NCI-H2171 treated with DMSO at 0.1 percent for 48 hours (cell line): ENCODE measurements around the gene PTPRN2.

Experiments used
- DNase-seq: peaks from one replicate; lab custom pipeline; 2025; lab: John Stamatoyannopoulos, UW

Gene PTPRN2

DNA sequence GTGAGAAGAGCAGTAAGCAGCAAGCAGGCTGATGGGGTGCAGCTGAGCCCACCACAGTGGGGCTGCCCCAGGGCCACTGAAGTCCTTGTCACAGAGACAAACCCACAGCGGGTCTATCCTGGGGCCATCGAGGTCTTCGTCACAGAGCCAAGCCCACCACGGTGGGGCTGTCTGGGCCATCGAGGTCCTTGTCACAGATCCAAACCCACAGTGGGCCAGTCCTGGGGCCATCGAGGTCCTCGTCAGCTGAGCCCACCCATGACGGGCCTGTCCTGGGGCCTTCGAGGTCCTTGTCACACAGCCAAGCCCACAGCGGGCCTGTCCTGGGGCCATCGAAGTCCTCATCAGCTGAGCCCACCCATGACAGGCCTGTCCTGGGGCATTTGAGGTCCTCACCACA lies 700.9 kb downstream of the PTPRN2 start:
- DNase-seq: no peak

DNA sequence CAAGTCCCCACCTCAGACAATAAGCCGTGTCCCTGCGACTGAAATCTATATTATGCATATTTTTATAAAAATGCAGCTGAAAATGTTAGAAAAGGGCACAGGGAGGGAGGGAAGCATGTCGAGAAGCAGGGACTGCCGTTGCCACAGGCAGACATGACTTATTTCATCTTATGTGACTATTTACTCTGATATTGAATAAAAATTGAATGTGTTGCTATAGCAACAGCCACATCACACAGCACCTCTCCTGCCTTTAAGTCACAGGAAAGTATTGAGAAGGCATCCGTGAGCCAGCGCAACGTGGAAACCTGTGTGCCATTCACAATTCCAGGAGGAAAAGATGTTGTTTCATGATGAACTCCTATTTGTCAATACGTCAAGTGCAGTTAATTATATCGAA lies 701.4 kb downstream of the PTPRN2 start:
- DNase-seq: no peak

DNA sequence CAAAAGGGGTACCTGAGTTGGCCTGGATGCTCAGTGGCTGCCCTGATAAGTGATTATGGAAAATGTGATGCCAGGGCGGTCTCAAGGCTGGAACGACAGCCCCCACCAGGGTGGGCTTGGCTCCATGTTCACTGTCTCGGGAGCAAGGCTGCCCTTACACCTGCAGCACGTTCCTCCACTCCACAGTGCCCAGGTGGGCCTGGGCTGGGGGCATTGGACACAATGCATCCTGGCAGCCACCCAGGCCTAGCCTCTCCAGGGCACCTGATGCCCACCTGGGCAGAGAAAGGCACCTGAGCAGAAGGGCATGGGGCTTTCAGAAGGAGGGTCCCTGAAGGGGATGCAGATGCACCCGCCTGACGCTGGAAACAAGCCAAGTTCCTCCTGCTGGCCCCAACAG lies 702.5 kb downstream of the PTPRN2 start:
- DNase-seq: no peak

DNA sequence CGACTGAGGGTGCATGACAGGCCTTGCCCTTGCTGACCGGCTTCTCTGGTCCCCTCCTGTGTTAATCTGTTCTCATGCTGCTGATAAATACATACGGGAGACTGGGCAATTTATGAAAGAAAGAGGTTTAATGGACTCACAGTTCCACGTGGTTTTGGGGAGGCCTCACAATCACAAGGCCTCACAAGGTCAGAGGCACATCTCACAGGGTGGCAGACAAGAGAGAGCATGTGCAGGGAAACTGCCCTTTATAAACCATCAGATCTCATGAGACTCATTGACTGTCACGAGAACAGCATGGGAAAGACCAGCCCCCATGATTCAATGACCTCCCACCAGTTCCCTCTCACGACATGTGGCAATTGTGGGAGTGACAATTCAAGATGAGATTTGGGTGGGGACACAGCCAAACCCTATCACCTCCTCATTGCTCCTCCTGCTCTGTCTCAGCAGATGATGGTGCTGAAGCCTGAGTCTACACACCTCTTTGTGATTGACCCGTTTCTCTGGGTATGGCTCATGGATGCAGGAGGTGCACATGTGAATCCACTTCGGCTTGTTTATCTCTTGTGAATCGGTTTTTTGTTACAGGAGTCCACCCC lies 703.1 kb downstream of the PTPRN2 start:
- no peak for DNase-seq

DNA sequence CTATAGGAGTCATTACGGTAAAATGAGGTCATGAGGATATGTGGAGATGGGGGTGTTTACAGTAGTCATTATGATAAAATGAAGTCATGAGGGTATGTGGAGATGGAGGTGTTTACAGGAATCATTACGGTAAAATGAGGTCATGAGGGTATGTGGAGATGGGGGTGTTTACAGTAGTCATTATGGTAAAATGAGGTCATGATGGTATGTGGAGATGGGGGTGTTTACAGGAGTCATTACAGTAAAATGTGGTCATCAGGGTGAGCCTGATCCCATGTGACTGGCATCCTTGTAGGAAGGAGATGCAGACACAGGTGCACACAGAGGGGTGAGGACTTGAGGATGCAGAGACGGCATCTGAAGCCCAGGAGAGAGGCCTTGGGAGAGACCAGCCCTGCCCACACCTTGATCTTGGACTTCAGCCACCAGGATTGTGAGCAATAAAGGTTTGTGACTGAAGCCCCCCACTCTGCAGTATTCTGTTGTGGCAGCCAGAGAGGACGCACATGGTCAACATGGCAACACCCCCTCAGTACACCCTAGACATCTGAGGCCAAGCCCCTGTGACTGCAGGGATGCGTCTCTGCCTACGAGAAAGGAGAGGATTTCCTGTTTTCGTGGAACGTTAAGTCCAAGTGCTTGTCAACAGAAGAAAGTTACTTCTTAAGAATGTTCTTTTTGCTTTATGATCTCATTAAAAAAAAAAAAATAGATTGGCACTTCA lies 706.4 kb downstream of the PTPRN2 start:
- no peak for DNase-seq

DNA sequence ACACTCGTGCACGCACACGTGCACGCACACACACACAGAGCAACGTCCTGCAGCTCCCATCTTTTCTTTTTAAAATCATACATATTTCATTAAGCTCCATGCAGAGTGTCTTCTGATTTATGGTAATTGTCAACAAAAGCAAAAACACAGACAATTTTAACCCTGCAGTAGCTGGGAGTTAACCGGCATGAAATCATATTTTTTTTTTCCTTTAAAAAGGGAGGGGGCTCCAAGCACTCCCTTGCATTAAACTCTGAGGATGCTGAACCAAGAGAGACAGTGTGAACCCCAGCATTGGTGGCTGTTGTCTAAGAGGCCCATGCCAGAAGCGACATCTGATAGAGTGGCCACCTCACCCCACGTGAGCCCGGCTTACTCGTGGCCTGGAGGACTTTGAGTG lies 708.2 kb downstream of the PTPRN2 start:
- no peak for DNase-seq

DNA sequence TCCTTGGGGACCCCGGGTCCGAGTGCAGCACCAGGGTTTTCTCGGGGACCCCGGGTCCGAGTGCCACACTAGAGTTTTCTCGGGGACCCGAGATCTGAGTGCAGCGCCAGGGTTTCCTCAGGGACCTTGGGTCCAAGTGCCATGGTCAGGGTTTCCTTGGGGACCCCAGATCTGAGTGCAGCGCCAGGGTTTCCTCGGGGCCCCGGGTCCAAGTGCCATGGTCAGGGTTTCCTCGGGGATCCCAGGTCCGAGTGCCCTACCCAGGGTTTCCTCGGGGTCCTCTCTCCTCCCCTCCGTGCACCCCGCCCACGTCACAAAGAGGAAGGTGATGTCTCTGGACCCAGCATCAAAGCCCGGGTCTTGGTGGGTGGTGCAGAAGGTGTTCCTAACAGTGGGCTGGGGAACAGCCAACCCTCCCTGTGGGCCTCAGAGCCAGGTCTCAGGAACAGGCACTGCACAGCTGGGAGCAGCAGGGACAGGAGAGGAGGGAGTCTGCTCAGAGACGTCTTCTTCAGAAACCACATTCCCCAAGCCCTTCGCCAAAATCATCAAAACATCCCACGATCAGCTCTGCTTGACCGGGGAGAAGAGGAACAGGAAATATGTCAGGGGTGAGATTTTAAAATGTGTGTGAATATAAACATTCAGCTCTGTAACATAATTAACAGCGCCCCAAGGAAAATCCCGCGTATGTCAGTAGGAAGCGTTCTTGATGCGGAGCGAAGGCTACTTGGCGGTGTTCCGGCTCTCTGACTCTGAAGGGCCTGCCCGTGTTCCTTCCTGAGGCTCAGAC lies 710.1 kb downstream of the PTPRN2 start:
- DNase-seq: no peak

DNA sequence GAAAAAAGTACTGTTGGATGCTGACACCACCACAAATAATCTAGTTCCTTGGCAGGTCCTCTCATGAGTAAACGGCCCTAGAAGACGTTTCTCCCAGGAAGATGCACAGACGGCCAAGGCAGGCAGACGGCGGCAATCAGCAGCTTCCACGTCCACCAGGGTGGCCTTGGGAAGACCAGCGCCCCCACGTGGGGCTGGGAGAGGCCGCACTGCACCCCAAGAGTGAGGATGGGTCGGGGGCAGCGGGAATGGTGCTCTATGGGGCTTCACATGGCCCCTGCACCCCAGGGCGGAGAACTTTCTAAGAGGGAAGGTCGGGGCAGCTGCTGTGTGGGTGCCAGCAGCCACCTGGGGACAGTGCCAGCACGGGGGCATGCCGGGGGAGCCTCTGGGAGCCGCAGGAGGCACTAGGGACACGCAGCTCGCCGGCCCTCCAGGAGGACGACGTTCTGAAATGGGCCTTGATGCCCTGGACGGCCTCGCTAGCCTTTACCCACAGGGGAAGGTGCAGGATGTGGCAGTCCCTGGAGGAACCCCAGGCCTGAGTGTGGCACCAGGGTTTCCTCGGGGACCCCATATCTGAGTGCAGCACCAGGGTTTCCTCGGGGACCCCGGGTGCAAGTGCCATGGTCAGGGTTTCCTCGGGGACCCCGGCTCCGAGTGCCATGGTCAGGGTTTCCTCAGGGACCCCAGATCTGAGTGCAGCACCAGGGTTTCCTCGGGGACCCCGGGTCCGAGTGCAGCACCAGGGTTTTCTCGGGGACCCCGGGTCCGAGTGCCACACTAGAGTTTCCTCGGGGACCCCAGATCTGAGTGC lies 710.9 kb downstream of the PTPRN2 start:
- DNase-seq: no peak

DNA sequence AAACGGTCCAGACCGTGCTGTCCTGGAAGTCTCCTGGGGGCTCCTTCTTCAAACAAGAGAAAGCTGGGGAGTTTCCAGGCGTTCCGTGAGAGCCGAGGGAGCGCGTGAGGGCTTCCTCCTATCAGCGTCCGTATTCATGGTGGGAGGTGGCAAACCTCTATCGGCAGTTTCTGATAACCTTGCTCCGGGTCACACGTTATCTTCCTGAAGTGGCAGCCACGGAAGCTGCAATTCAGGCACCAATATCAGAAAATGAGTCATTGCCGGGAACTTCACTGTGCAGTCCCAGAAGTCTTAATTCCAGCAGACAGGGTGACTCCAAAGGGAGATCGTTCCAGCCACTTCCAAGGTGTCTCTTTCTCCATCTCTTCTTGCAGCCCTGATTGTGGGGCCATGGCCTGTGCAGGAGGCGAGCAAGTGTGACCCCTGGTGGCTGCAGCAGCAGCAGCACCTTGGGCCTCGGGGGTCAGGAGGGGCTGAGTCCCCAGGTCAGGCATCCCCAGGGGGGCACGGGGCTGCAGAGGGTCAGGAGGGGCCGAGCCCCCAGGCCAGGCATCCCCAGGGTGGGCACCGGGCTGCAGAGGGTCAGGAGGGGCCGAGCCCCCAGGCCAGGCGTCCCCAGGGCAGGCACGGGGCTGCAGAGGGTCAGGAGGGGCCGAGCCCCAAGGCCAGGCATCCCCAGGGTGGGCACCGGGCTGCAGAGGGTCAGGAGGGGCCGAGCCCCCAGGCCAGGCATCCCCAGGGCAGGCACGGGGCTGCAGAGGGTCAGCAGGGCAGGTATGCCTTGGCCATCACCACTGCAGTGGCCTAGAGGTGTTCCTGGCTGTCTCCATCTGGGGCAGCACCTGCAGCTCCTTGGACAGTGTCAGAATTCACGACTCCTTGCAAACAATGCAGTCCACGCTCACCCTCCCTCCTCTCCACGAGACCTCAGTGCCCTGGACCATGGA lies 712.1 kb downstream of the PTPRN2 start:
- no peak for DNase-seq

DNA sequence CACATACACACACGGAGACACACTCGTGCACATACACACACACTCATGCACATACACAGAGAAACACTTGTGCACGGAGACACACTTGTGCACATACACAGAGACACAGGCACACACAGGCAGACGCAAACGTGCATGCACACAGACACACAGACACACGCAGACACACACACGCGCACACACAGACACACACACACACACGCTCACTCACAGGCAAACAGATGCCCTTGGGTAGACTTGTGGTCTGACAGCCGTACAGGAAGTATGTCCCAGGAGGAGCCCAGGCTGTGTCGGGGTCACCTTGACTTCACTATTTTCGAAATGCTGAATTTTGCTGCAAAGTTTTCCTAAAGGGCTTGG lies 712.8 kb downstream of the PTPRN2 start:
- no peak for DNase-seq

DNA sequence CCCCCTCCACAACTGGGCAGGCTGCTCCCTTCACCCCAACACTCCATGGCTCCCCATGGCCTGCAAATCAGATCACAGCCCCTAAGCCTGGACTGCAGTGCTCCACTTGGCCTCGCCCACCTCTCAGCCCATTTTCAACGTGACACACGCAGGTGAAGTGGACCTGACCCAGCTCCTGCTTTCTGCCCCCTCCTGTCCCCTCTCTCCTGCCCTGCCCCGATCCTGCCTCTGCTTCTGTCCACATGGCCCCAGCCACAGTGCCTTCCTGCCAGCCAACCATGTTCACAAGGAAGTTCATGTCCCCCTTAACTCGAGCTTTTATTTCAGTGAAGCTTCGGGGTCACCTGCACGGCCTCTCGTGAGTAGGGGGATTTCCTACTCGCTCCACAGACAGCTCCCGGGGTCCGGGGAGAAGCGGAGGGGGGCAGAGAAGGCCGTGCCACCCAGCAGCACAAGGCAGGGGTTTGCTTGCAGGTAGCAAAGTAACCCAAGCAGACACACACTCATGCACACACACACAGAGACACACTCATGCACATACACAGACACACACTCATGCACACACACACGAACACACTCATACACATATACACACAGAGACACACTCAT lies 713.3 kb downstream of the PTPRN2 start:
- DNase-seq: no peak

DNA sequence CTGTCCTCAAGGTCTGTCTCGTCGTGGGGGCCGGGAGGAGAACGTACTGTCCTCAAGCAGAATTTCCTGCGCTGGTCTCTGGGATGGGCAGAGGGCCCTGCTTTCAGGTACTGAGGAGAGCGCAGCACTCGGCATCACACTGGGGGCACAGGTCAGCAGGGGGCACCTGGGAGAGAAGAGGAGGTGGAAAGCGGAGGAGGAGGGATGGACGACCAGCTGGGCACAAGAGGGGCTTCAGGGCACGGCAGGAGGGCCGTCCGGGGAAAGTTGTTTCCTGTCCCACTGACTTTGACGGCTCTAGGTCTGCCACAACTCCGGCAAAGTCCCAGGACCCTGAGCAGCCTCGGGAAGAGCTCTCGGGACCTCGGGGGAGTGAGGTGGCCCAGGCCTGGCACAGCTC lies 714.0 kb downstream of the PTPRN2 start:
- no peak for DNase-seq

DNA sequence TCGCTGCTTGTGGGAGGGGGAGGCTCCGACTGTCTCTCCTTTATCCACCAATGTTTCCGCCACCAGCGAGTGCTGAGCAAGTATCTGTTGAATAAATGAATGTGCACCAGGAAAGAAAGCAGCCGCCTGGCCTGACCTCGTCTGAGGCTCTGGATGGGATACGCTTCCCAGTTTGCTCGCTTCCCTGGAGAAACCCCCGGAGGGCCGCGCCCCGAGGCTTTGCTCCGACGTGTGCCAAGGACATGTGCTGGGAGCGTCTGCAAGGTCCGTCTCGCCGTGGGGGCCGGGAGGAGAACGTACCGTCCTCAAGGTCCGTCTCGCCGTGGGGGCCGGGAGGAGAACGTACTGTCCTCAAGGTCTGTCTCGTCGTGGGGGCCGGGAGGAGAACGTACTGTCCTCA lies 714.4 kb downstream of the PTPRN2 start:
- DNase-seq: no peak

DNA sequence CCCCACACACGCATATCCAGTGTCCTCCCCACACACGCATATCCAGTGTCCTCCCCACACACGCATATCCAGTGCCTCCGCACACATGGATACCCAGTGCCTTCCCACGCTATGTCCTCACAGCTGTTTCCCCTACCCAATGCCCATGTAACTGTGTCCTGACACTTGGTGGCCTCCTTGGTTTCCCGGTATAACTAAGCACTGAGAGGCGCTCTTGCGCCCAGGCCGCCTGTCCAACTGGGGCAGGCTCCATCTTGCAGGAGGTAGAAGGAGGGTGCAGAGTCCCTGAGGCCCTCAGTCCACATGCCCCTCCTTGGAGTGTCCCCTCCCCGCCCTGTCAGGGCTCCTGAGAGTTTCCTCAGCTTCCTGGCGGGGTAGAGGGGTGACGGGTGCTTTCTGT lies 715.2 kb downstream of the PTPRN2 start:
- no peak for DNase-seq

DNA sequence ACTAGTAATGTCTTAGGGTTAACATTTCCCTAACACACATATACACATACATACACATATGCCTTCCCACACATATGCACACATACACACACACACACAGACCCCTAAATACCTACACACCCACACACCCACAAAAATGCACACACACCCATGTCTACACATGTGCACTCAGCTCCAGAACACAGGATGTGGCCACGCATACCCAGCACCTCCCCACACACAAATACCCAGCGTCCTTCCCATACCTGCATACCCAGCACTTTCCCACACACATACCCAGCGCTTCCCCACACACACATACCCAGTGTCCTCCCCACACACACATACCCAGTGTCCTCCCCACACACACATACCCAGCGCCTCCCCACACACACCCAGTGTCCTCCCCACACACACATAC lies 715.9 kb downstream of the PTPRN2 start:
- no peak for DNase-seq

DNA sequence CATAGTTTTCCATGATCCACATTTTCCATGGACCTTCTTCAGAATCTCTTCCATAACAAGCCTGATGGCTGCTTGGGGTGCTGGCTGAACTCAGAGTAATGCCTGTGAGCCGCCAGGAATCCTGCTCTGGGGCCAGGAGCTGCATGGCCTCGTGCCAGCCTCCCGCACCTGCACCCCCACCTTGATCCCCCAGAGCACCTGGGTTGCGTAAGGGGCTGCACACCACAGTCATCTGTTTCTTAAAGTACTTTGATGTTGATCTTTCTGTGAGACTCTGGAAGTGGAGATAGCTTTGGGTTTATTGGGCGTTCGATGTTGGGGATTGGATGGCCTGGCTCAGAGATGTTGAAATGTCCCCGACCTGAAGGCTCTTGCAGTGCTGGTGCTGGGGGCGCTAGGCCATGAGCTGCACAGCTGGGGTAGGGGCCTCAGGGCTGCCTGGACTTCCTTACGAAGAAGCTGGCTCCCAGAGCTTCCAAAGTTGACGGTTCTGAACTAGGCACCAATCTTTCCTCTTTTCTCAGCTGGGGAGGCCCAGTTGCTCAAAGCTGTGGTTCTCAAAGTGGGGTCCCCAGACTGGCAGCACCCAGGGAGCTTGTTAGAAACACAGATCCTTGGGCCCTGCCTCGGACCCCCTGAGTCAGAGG lies 716.9 kb downstream of the PTPRN2 start:
- DNase-seq: peak; percentile 9

DNA sequence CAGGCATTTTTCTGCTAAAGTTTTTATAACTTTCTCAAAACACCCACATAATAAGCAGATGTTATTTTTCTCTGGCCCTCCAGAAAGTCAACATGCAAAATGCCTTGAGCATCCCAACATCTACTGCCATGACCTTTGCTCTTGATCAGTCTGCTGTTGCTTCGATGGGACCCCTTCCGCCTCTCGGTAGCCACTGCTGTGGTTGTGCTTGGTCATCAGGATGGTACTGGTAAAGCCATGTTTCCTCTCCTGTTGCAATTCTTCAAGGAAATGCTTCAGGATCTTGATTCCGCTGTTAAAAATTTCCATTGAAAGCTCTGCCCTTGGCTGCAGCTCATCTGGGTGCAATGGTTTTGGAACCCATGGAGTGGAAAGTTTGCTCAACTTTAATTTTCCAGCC lies 717.8 kb downstream of the PTPRN2 start:
- no peak for DNase-seq

DNA sequence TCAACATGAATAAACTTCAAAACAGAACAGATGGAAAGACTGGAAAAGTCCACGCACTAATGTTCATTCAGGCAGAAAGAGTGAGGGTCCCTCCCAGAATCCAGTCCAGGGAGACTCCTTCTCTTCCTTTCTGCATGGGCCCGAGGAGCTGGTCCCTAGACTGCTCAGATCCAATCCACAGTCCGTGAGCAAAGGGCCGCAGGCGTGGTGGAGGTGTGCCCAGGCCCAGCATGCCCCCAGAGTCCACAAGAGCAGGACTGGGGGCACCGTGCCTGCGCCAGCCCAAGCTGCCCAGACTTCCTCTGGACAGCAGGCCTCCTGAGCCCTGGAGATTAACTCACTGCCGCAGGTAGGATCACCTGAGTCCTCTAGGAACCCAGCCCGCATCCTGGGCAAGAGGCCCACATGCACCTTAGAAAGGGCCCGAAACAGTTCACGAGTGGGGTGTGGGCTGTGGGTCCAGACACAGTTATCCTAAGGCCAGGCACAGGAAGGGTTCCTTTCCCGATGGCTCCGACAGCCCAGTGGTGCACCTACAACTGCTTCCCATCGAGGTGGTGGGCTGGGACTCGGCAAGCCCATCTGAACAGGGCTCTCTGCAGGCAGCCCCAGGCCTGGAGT lies 719.8 kb downstream of the PTPRN2 start:
- DNase-seq: no peak

DNA sequence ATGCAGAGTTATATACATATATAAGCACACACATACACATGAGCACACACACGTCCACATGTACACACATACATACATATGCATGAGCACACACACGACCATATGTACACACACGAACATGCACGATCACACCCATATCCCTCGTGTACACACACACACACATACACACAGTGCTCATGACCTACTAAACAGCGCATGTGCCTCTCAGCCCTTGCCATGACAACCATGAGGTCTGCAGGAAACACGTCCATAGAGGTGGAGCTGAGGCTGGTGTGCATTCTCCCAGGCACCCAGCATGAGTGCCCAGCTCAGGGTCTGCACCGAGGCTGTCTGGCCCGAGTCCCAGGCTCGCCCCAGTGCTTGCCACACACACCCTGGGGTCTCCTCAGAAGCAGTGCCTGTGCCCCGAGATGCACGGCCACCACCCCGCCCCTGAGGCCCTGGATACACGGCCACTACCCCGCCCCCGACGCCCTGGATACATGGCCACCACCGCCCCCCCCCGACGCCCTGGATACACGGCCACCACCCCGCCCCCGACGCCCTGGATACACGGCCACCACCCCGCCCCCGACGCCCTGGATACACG lies 721.2 kb downstream of the PTPRN2 start:
- DNase-seq: no peak
